Retina (tissue), 1 donor: ENCODE results near the gene FAXC.

Experiments
- DNase-seq: peaks from one replicate; pipeline ENCODE4 v3.0.0-alpha.2; 2016

FAXC gene

DNA sequence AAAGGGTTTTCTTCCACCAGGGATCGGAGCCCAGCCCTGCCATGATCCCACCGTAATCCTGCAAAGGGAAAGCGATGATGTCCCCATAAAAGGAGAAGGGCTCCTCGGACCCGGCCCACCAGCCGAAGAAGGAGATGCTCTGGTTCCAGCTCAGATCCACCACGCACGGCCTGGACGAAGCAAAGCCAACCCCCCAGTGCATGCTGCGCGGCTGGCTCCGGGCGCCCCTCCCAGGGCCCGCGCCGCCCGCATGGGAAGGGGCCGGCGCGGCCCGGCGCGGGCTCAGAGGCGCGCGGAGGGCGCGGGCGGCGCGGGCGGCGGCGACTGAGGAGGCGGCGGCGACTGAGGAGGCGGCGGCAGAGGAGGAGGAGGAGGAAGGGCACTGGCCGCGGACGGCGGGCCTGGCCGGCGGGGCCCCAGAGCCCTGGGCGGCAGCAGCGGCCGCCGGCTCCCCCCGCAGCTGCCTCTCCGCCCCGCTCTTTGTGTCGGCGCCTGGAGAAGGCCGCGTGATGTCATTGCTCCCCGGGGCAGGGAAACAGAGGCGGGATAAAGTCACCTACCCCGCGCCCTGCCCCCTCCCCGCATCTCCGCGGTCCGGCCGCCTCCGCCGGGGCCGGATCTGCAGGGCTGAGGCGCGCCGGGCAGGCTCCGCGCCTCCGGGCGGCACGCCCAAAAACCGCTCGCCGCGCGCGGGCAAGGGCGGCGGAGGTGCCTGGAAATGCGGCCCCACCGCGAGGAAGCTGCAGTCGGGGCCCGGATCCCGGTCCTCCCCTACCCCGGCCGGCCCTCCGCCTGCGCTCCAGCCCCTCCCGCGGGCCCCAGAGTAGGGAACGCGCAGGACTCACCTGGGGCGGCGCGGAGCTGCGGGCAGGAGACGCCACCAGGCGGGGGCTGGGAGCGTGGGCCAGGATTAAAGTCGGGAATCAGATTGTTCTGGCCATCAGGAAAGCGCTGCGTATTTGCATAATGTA lies at the start of gene FAXC:
TSS of gene FAXC (minus strand) at position 504 of the 971 bp plus-strand sequence. CDS start at position 202, 302 bp downstream.
- peak; percentile 80 for DNase-seq

DNA sequence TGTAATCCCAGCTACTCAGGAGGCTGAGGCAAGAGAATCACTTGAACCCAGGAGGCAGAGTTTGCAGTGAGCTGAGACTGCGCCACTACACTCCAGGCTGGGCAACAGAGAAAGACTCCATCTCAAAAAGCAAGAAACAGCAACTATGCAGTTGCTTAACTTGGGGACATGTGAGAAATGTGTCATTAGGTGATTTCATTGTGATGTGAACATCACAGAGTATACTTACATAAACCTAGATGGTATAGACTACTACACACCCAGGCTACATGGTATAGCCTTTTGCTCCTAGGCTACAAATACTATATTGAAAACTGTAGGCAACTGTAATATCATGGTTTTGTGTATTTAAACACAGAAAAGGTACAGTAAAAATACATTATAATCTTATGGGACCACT lies 47.8 kb upstream of the FAXC start:
- DNase-seq, result no peak

DNA sequence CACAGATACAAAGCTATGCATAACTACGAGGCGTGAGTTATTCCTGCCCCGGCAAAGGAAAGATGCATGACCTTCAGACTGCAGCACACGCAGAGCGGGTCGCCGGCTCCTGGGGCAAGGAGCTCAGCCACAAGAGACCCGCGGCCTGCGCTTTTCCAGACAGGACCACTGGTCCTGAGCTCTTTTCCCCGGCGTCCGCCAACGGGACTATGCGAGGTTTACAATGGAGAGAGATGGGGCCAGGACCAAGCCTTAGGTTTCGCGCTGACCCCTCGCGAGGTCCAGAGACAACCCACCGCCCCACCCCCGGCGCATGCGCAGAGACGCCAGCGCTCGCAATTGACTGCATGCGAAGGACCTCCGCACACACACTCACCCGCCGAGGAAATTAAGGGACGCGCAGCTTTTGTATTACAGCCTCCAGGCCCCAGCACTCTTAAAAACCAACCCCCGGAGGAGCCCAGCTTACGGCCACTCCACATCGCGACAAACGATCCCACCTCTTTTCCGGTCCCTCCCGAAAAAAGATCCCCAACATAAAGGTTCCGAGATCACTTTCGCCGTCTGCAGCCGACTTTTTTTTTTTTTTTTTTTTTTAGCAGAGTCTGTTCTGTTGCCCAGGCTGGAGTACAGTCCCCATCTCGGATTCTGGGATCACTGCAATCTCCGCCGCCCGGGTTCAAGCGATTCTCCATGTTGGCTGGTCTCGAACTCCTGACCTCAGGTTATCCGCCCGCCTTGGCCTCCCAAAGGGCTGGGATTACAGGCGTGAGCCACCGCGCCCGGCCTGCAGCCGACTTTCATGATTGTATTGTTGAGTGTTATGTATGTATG lies 44.4 kb upstream of the FAXC start, which contains the start of gene COQ3:
TSS of gene COQ3 (minus strand) at position 498 of the 834 bp plus-strand sequence. CDS start at position 482, 16 bp downstream.
- DNase-seq, result peak; percentile 95

DNA sequence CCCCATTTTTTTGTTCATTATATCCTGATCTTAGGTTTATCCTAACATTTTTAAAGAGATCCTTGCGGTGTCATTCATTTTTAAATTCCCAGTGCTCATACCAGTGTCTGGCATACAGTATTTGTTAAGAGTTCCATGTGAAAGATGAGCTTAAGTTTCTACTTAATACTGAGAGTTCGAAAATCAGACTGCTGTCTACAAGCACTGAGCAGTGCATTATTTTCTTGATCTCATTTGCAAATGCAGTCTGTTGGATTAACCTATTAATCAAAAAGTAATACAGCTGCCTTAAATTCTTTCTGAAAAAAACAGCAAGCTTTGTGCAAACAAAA lies 43.9 kb upstream of the FAXC start:
- no peak for DNase-seq

DNA sequence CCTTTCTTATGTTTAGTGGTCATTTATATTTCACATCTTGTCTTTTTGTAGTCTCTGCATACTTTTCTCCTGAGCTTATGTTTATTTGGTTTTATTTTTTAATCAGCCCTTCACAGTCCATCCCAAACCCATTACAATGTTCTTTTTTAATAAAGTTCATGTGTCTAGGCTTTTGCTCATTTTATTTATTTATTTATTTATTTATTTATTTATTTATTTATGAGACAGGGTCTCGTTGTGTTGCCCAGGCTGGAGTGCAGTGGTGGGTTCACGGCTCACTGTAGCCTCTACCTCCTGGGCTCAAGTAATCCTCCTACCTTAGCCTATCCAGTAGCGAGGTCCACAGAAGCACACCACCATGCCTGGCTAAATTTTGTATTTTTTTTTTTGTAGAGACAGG lies 41.4 kb upstream of the FAXC start:
- no peak for DNase-seq

DNA sequence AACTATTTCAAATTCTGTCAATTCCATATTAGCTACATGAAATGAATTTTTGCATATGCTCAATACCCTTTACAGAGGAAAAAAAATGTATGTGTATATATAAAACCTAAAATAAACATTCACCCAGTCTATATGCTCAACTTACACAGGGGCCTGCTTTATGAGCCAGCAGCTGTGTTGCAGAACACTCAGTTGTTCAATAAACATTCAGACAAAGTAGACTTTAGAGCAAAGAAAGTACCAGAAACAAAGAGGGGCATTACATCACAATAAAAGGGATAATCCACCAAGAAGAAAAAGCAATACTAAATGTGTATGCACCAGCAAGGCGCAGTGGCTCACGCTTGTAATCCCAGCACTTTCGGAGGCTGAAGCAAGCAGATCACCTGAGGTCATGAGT lies 35.0 kb upstream of the FAXC start:
- DNase-seq, result no peak

DNA sequence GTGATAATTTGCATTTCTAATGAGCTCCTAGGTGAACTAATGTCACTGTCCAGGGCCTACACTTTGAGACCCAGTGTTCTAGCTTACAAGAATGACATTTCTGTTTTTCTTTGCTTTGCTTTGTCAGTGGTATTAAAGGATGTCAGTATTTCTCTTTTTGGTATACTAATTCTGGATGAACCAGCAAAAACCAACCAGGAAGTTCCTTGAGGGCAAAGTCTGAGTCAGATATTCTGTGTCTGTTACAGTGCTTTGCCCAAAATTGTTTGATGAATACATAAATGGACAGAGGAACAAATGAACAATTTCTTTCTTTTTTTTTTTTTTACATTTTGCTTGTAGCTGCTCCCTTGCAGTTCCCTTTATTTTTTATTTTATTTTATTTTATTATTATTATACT lies 29.2 kb upstream of the FAXC start:
- DNase-seq, result no peak

DNA sequence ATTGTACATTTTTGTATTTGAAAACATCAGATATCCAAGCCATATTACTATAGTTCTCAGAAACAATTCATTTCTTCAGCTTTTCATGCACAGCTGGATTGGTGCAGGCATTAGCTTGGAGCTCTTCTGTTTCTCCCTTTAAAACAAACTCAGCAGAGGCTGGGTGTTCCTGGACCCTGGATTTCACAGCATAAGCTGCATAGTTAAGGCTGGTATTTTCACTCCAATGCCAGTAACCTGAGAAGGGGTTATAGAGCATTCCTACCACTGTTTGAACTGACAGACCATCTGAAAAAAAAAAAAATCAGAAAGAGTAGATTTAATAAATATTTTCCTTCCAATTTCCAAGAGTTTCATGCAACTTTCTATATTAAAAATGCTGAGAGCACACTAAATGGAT lies 20.1 kb upstream of the FAXC start:
- DNase-seq, result no peak

DNA sequence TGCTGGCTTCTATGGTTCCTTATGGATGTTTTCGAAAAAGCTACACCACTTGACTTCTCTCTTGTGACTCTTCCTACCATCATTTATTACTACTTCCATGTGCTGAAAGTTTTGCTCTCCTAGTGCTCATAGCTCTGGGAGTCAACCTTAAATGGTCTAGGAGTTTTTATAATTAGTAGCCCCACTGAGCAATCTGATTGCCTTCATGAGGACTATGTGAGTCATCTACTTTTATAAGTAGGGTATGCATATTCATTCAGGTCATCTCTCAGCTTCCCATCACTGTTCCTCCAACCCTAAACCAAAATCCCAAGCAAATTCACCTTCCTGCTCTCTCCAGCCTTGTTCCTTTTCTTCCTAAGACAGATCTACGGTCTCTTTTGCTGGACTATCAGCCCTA lies 17.4 kb upstream of the FAXC start:
- DNase-seq, result no peak

DNA sequence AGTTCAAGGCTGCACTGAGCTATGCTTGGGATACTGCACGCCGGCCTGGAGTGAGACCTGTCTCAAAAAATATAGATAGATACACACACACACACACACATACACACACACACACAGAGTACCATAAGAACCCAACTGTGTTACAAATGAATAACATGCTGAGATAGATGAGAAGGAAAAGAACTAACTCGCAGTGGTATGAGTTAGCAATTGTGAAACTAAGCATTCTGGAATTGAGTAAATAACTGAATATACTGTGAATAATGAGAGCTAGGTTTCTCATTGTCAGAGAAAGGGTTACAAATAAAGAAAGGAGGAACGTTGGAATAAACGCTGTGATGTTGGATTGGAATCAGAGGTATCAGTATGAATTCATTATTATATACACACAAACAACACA lies 14.6 kb upstream of the FAXC start:
- no peak for DNase-seq

DNA sequence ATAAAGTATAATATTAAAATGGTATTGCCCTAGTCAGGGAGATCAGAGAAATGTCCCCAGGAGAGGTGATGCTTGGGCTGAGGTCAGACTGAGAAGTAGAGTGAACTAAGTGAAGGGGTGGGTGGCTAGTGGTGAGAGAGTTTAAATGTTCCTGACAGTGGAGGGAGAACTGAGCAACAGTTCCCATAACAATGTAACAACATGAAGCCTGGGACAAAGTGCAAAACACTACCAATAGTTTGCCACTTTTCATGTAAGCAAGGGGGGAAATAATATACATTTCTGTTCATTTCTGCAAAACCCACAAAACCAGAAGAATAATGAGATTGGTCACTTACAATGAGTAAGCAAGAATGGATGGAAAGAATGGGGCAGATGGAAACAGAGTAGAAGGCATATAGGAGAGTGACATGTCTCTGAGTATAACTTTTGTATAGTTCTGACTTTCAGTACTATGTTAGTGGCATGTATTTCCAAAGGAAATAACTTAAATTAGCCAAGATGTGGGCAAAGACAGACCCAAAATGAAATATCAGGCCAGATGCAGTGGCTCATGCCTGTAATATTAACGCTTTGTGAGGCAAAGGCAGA lies 13.3 kb upstream of the FAXC start:
- DNase-seq, result no peak

DNA sequence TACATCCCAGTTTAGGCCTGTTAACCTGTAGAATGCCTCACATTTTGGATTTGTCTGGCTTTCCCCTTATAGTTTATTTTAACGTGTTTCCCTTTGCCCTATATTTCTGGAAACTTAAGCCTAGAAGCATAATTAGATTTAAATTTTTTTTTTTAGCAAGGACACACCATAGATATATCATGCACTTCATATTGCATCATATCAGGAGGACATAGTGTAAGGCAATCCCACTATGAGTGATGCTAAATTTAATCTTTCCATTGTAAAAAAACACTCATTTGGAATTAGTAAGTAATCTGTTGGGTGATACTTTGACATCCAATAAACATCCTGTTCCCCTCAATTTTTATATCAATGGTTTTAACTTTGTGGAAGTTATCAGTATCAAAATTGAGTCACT lies 10.3 kb upstream of the FAXC start:
- no peak for DNase-seq

DNA sequence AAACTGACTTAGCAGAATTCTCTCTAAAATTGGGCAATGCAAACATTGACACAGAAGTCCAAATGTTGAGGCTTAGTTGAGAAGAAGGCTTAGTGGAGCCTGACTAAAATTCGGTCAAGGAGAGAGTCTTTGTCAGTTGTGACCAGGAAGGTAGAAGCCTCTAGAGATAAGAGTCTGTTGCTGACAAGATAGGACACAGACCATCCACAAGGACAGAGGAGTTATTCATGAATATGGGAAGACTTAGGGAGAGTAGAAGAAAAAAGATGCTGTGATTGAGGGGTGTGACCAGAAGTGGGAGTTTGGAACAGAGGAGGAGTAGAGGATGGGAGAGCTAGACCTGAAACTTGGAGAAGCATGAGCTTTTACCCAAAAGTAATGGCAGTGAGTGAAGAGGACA lies 7.2 kb upstream of the FAXC start:
- no peak for DNase-seq

DNA sequence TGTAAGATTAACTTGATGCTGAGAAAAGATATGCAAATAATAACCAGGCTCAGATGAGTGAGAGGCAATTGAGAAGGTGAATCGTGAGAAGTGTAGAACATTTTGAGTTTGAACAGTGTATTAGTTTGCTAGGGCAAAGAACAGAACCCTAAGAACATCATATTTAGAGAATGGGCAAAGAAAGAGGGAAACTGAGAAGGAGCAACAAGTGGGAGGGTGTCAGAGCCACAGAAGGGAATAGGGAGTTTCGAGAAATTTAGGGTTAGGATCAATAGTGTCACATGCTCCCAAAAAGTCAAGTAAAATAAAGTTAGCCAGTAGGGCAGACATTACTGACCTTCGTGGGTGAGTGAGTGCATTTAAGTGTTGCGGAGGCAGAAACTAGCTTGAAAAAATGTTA lies 5.5 kb upstream of the FAXC start:
- no peak for DNase-seq

DNA sequence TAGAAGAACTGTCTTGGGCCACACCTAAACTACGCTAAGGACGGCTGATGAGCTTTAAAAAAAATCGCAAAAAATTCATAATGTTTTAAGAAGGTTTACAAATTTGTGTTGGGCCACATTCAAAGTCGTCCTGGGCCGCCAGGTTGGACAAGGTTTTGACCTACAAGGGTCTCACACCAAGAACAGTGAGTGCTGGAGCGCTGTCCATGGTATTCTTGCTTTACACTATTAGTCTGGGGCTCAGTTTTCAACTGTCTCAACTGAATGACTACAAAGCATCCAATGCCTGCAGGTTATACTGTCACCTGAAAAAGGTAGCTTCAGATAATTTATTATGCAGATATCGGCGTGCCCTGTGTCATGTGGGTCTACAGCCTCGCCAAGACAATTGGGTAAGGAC lies 3.7 kb upstream of the FAXC start:
- no peak for DNase-seq

DNA sequence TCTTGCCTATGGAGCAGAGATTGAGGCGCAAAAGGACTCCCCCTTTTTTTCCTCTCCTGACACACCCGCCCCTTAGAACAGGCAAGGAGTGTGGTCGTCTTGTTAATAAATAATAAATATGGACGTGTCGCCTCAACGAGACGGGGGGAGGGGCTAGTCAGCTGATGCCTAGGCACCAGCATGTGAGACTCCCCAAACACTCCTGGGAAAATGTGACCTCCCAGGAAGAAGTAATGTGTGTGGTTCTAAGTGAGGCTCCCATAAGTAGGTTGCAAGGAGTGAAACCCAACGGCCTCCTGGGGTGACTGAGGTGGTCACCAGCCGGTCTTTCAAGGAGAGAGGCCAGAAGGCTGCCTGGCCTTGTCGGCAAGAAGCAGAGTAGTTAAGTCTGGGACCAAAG lies 1.1 kb upstream of the FAXC start:
- DNase-seq, result peak; percentile 58

DNA sequence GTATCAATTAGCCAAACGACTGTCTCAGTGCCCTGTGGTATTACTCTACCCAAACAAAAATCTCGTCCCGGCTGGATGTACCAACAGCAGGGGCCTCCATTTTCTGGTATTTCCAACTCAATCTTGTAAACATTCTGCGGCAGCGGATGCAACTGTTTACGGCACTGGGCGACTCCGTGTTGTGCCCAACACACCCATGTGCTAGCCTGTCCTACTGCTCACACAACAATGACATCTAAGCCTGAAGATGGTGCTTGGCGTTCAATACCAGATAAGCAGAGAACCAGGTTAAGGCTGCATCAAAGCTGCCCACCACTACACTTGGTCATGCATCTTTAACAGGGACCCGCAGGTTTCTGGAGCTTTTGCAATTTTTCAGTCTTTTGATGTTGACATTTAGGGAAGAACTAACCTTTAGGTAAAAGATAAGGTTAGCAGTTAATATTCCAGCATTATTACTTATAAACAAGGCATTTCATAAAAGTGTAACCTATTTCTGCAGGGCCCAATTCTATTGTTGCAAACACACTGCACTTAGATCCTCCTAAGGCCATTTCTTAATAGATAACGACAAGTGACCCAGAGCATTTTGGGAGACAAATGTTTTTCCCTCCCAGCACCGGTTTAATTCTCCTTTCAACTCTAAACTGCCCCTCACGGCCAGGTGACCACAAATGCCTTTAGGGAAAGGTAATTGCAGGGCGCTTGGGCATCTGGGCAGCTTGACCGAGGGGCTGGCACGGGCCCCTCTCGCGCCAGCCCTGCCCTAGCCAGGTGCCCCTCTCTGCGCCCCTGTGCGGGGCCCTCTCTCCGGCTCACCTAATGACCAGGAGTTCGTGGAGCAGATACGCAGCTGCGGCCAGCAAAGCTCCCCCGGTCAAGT lies 945 bp downstream of the FAXC start:
- DNase-seq, result peak; percentile 60

DNA sequence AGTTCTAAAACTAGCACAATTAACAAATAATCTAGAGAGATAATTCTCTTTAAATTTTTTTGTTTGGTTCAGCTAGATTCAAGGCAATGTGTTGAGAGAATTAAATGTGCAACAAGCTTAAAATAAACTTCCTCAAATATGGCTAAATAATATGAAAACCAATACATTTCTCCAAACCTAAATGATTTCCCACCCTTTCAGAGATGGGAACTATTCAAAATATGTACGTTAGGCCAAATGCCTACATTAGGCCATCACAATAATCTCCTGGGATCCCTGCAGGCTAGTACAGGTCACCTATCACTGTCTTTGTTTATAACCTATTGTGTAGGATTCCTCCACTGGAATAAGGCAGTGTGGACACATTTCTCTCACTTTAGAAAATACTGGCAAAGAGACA lies 1.7 kb downstream of the FAXC start:
- DNase-seq, result no peak

DNA sequence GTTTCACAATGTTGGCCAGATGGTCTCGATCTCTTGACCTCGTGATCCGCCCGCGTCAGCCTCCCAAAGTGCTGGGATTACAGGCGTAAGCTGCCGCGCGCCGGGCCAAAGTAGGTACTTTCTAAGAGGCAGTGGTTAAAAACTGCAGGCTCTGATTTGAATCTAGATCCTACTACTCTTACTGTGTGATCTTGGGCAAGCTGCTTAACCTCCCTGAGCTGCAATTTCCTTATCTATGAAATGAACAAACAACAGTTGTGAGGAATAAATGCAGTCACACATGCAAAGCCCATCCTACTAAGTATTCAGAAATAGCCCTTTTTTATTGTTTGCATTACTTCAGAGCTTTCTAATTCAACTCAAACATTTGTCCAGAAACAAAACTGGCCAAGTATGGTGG lies 2.9 kb downstream of the FAXC start:
- no peak for DNase-seq

DNA sequence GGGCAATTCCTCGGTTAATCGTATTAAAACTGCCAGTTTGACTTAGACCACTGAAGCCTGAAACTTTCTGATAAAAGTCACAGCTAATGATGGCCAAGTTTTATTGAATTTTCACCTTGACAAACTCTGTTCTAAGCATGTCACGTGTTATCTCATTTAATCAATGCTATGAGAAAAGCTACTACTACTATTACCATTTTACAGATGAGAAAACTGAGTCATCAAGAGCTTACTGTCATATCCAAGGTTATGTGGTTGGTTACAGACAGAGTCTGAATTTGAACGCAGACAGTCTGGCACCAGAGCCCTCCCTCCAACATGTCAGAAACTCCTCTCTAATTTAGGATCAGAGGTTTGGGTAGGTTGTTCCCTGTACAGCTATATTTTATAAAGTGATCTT lies 4.3 kb downstream of the FAXC start:
- no peak for DNase-seq

DNA sequence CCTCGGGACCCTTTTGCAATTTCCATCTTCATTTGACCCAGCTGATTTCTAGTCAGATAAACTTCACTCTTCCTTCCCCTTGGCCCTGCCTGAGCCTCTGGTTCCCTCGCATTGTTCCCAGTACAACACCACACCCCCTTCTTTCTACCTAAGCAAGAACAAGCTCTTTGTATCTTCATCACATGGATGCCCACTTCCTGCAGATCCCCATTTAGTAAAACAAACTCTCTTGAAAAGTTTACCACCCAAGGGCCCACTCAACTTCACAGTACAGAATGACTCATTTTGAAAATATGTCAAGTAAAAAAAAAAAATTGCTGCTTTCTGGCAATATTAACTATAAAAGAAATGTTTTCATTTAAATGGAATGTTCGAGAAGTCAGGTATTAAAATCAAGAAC lies 5.2 kb downstream of the FAXC start:
- no peak for DNase-seq

DNA sequence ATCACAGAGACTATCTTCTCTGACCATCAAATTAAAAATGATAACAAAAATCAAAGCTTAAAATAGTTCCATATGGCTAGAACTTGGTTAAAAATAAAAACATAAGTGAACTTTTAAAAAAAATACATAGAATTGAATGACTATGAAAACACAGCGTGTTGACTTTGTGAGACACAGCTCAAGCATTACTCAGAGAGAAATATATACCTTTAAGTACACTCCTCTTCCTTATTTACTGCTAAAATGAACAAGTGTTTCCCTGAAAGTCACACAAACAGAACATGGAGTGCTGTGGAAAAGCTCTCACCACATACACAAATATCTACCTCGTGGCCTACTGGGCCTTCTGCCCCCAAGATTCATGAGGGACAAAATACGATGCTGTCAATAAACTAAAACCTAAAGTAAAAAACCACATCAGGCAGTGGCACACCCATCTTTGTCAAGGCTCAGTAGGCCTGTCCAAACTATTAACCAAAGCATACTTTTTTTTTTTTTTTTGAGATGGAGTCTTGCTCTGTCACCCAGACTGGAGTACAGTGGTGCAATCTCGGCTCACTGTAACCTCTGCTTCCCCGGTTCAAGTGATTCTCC lies 7.5 kb downstream of the FAXC start:
- DNase-seq, result no peak
